SH-SY5Y (cell line): ENCODE results near the gene VWA5A.

Source experiments
- GATA2 ChIP-seq: IDR thresholded peaks from 2 replicates; pipeline ENCODE4 v1.6.1; 2011; ENCODE audit warnings: mild to moderate bottlenecking, low read depth, low read length
- GATA3 ChIP-seq: IDR thresholded peaks from 2 replicates; pipeline ENCODE4 v1.6.1; 2011; ENCODE audit warnings: low read depth, mild to moderate bottlenecking, low read length, moderate library complexity

GRCh38 chr11:124195189-124195734 lies 80.0 kb downstream of the VWA5A start:
- TF ChIP-seq GATA2 (no peak), GATA3 (no peak)
